Muscle of leg (tissue), 11 donors: ENCODE results near the gene PHLDA2. TPM values are rescaled to one million over a fixed set of nuclear protein-coding genes. Genes with fewer than 3 reads are reported as not detected.
"Not testable (repeated sequence)": the region's sequence is repeated elsewhere in the genome, so short reads cannot be mapped to it uniquely, and the experiment has no call there.

Experiments
- DNase-seq: peaks from one replicate; pipeline ENCODE4 v3.0.0; 2013
- H3K27ac ChIP-seq: one replicate; pipeline ENCODE4 v1.5.1; 2013; ENCODE audit warnings: mild to moderate bottlenecking, low read length, control low read depth
- H3K27me3 ChIP-seq: one replicate; pipeline ENCODE4 v1.6.1; 2013; ENCODE audit warnings: low read length; ENCODE audit not compliant: control insufficient read depth, insufficient read depth
- H3K36me3 ChIP-seq: one replicate; pipeline ENCODE4 v1.6.1; 2013; ENCODE audit warnings: low read length; ENCODE audit not compliant: control insufficient read depth, insufficient read depth
- H3K4me1 ChIP-seq: one replicate; pipeline ENCODE4 v1.6.1; 2013; ENCODE audit warnings: low read length; ENCODE audit not compliant: control insufficient read depth, insufficient read depth
- H3K4me3 ChIP-seq: one replicate; pipeline ENCODE4 v1.5.1; 2013; ENCODE audit warnings: low read length, control low read depth
- H3K9me3 ChIP-seq: replicated peaks from 2 replicates; pipeline ENCODE4 v1.6.1; 2013; ENCODE audit warnings: low read depth, low read length; ENCODE audit not compliant: control insufficient read depth
- WGBS: methylation state at CpG from one replicate; pipeline ENCODE4 v1.1.5; 2013; ENCODE audit warnings: missing lambda C conversion rate; ENCODE audit not compliant: insufficient coverage; 5-methylcytosine and 5-hydroxymethylcytosine counted together
- polyA plus RNA-seq, 8 donors: library from polyadenylated mRNA; unstranded; fragments of 120-200 nt; gene quantifications; one replicate each; pipeline versions ENCODE4 v1.2.1 to v1.2.3, GENCODE V29; 2013; ENCODE audit warnings: inconsistent platforms in 1 of 8, low replicate concordance in 1 of 8; ENCODE audit not compliant: insufficient read length in 8 of 8, insufficient read depth in 1 of 8
- total RNA-seq: library from RNA; stranded (reverse); fragments of 120-200 nt; gene quantifications from one replicate; pipeline ENCODE4 v1.2.4, GENCODE V29; 2013

PHLDA2 gene
- total and polyA plus RNA-seq, 9 donors = 0.41 to 1.3 (median 0.83) TPM; not detected in 1

DNA sequence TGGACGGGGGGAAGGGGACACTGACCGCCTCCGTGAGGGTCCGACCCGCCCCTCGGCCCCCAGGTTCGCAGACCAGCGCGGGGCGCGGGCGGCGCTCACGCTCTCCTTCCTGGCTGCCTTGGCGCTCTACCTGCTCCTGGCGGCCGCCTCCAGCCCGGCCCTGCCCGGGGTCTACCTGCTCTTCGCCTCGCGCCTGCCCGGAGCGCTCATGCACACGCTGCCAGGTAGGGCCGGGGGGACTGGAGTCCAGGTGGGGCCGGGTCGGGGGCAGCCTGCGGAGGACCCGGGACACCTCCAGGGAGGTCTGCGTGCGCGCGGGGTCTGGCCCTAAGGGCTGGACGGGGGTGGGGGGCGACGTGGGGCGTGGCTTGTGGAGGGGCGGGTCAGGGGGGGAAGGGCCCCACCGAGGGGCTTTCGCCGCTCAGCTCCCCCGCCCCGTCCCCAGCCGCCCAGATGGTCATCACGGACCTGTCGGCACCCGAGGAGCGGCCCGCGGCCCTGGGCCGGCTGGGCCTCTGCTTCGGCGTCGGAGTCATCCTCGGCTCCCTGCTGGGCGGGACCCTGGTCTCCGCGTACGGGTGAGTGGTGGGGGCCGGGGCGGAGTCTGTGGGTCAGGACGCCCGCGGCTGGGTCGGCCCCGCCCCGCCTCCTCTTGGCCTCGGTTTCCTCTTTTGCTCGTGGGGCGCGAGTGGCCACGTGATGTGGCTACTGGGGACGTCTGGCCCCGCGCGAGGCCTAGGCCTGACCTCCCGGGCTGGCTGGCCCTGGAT, 19.9 kb downstream of the PHLDA2 start:
- H3K4me3 ChIP-seq = no peak overlapping the region
- peaks cover 10% of the 10 kb centered on the region for H3K4me1 ChIP-seq
- WGBS = 8% methylated on average over 68 of the region's 78 CpGs
- H3K27me3 ChIP-seq = peaks cover 44% of the 10 kb centered on the region
- no peaks in the 10 kb centered on the region for H3K36me3 ChIP-seq
- DNase-seq = no peak
- no peak overlapping the region for H3K27ac ChIP-seq
- H3K9me3 ChIP-seq = peaks cover 2% of the 10 kb centered on the region

DNA sequence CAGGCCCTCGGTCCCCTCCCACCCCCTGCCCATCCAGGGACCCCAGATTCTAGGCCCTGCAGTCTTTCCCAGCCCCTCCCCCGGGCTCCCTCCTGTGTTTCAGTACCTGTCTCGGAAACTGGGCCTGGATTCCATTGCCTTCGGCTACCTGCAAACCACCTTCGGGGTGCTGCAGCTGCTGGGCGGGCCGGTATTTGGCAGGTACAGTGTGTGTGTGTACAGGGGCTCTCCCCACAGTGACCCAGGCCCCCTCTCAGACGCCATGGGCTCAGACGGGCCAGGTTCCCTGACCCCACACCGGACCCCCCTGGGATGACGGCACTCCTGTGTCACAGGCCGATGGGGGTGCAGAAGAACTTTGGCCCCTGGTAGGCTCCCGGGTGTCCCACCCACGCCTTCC, 21.1 kb downstream of the PHLDA2 start:
- peaks cover 7% of the 10 kb centered on the region for H3K4me1 ChIP-seq
- DNase-seq = no peak
- H3K4me3 ChIP-seq = no peak overlapping the region
- H3K27me3 ChIP-seq = peaks cover 54% of the 10 kb centered on the region
- no peak overlapping the region for H3K27ac ChIP-seq
- 82% methylated on average over 12 of the region's 14 CpGs for WGBS
- H3K36me3 ChIP-seq = no peaks in the 10 kb centered on the region
- H3K9me3 ChIP-seq = peaks cover 2% of the 10 kb centered on the region

DNA sequence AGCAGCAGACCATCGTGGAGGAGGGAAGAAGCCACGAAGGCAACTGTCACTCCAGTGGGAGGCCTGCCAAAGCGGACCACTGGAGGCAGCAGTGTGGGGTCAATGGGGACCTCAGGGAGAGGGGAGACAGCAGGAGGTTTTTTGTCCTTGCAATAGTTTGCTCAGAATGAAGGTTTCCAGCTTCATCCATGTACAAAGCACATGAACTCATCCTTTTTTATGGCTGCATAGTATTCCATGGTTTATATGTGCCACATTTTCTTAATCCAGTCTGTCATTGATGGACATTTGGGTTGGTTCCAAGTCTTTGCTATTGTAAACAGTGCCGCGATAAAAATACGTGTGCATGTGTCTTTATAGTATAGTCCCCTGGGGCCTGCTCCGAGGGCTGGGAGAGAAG, 23.9 kb downstream of the PHLDA2 start:
- H3K27me3 ChIP-seq = peaks cover 69% of the 10 kb centered on the region
- not testable (repeated sequence) for H3K9me3 ChIP-seq, H3K27ac ChIP-seq, H3K36me3 ChIP-seq, DNase-seq, H3K4me3 ChIP-seq
- WGBS = 85% methylated on average over 5 of the region's 7 CpGs
- H3K4me1 ChIP-seq = peaks cover 23% of the 10 kb centered on the region

DNA sequence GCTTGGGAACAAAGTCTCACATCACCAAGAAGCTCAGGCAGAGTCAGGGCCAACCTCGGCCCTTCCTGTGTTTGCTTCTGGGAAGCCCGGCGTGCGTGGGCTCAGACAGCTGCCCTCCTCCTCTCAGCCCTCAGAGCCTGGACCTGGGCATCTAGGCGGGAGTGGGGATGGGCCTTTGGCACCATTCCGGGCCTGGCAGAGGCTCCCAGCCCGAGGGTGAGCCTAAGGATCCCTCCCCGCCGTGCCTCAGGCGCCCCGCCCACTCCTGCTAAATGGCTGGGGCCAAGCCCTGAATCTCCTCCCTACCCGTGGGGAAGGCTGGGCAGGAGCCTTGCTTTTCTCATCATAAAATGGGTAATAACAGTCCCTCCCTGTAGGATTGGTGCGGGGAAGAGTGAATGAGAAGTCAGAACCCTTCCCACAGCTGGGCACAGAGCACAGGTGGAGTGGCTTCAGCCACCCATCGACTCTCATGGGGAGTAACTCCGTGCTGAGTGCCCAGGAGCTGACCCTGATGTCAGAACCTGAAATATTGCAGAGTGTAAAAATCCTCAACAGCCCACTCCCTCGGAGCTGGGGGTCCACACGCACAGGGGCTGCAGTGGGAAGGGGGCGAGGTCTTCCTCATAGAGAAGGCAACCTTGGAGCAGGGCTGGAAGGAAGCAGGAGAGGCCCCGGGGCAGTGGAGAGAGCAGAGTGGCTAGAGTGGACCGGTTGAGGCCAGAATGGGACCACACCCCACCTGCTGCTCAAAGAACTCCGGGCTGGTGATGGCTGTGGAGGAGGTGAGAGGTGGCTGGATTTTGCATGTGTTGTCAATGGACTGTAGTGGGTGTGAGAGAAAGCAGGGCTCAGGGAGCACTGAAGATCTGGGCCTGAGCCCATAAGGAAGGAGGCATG, 24.8 kb downstream of the PHLDA2 start:
- peaks cover 2% of the 10 kb centered on the region for H3K9me3 ChIP-seq
- DNase-seq = no peak
- WGBS = 73% methylated on average over 10 of the region's 21 CpGs
- no peak overlapping the region for H3K27ac ChIP-seq
- H3K4me1 ChIP-seq = peaks cover 27% of the 10 kb centered on the region
- H3K27me3 ChIP-seq = peaks cover 67% of the 10 kb centered on the region
- H3K36me3 ChIP-seq = no peaks in the 10 kb centered on the region
- no peak overlapping the region for H3K4me3 ChIP-seq

DNA sequence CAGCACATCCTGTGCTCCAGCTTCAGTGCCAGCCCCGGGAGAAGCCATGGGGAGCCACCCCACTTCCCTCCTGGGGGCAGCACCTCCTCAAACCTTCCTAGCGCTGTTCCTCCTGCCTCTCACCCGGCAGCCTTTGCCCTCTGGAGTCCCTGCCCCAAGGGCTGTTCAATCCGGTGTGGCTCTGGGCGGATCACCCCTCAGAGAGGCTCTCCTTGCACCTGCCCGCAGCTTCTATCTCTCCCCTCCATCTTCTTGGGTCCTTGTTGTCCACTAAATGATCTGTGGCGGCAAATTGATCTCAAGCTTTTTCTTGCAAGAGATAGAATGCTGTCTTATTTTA, 25.6 kb downstream of the PHLDA2 start:
- H3K9me3 ChIP-seq = peaks cover 2% of the 10 kb centered on the region
- H3K36me3 ChIP-seq = no peaks in the 10 kb centered on the region
- H3K4me1 ChIP-seq = peaks cover 31% of the 10 kb centered on the region
- no peak overlapping the region for H3K4me3 ChIP-seq
- 49% methylated on average over 5 of the region's 7 CpGs for WGBS
- no peak overlapping the region for H3K27ac ChIP-seq
- no peak for DNase-seq
- peaks cover 60% of the 10 kb centered on the region for H3K27me3 ChIP-seq

DNA sequence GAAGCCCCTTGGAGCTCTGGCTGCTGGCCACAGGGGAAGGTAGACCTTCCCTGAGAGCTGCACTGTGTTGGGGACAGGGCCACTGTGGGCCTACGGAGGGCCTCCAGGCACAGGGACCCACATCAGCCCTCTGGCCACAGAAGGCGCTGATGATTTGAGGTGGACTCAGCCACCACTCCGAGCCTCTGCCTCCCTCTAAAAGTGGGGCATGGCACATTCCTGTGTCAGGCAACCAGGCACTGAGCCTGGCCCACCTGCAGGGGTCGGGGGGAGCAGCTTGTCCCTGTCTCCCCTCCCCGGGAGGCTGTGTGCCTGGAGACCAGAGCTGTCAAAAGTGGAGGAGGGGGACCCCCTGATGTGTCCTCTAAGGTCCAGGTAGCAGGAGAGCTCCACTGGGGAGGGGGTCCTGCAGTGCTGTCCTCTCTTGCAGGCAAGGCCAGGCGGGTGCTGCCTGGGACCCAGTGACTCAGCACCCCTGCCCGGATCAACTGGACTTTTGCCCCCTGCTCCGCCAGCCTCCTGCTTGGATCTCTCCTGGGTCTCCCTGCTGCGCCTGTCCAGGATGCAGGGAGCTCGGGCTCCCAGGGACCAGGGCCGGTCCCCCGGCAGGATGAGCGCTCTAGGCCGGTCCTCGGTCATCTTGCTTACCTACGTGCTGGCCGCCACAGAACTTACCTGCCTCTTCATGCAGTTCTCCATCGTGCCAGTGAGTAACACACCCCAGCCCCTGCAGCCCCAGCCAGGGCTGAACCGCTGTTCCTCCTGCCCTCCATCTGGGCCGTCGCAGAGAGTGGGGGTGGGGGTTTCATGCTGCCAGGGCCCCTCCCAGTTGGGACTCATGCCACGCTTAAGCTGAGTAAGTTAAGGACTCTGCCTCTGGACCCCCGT, 26.2 kb downstream of the PHLDA2 start:
- peaks cover 54% of the 10 kb centered on the region for H3K27me3 ChIP-seq
- peaks cover 36% of the 10 kb centered on the region for H3K4me1 ChIP-seq
- no peak overlapping the region for H3K4me3 ChIP-seq
- H3K9me3 ChIP-seq = peaks cover 2% of the 10 kb centered on the region
- WGBS = 69% methylated on average over 20 of the region's 23 CpGs
- no peaks in the 10 kb centered on the region for H3K36me3 ChIP-seq
- no peak for DNase-seq
- H3K27ac ChIP-seq = no peak overlapping the region

DNA sequence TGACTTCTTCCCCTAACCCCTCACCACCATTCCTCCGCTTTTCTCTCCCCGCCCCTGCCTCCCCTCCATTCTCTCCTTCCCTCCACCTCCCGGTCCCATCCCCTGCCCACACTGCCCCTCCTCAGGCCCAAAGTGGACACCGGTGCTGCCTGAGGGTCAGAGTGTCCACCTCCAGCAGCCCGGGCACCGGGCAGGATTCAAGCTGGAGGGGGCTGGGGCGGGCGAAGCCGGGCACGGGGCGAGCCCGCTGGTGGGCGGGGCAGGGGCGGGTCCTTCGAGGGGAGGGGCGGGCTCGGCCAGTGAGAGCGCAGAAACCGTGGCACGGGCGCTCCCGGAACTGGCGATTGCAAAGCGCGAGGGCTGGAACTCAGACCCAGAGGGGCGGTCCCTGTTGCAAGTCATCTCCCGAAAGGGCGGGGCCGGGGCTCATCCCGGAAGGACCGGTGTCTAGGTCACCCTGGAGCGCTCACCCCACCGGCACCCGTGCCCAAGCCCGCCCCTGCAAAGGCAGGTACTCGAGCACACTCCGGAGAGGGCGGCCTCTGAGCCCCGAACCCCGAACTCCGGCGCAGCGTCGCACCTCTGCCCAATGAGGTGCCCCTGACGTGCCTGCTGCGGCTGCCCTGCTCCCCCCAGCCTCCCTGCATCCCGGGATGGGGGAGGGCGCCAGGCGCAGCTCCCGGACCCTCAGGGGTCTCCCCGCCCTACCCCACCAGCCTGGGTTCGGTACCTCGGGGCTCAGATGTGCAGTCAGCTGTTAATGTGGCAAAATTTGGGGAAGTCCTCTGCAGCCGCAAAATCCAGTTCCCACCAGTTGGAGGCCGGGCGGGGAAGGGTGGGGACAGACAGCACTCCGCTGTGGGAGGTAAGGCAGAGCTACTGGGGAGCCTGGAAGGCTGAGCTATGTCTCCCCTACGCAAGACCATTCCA, 27.1 kb downstream of the PHLDA2 start:
- Histone ChIP-seq H3K27me3 (peaks cover 47% of the 10 kb centered on the region), H3K4me3 (peak overlapping the region; percentile 55), H3K9me3 (no peaks in the 10 kb centered on the region), H3K36me3 (no peaks in the 10 kb centered on the region), H3K27ac (peak overlapping the region; percentile 20), H3K4me1 (peaks cover 36% of the 10 kb centered on the region)
- WGBS = 1% methylated on average over 47 of the region's 58 CpGs
- peak; percentile 94 for DNase-seq

DNA sequence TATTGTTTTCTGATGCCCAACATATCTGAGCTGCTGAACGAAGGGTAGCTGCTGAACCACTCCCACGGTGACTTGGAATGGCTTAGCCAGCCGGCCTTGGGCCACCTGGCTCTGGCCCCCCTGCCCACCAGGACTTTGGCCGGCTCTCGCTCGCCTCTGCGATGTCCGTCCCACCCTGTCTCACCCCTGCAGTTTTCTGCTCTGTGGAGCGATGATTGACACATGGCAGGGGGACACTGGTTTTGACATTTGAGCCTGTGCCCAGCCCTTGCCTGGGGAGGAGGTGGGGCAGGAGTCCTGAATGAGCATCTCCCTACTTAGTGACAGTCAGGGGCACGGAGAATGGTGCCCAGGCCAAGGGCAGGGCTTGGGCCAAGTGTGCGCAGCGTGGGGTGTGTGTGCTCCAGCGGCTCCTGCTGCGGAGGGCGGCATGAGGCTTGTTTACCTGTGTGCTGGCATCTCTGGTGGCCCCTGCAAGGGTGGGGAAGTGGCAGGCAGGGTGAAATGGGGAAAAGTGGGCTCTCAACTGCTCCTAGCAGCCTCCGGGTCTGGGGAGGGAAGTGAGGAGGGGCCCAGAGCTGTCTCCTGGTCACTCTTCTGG, 27.9 kb downstream of the PHLDA2 start:
- Histone ChIP-seq H3K36me3 (no peaks in the 10 kb centered on the region), H3K27ac (peak overlapping the region; percentile 20), H3K4me3 (peak overlapping the region; percentile 31), H3K9me3 (no peaks in the 10 kb centered on the region), H3K4me1 (peaks cover 36% of the 10 kb centered on the region), H3K27me3 (peaks cover 47% of the 10 kb centered on the region)
- DNase-seq = no peak
- 76% methylated on average over 12 of the region's 16 CpGs for WGBS
